Measurements from ENCODE around the gene SSNA1.

- TF ChIP-seq POLR2A (IDR thresholded peaks at IDR 0.05) (no peak), CTCF (IDR thresholded peaks at IDR 0.05) (no peak)
Observed at GRCh38 chr9:137163365-137163715, 25.1 kb upstream of the SSNA1 start.

All from lower leg skin (tissue), 3 donors.